22Rv1 (cell line): ENCODE data around the gene NHERF1.
A peak's percentile ranks its signal among the peaks of the same experiment; 100 is the strongest.

Experiments
- H3K27ac ChIP-seq: fragments of 450-650 bp; 2 replicates; pipeline ENCODE4 v1.5.1; 2017
- ZFX ChIP-seq: fragments of 450-650 bp; IDR thresholded peaks from 2 replicates; pipeline ENCODE4 v1.6.1; 2017; ENCODE audit warnings: antibody characterized with exemption, borderline replicate concordance
- TF ChIP-seq, protein P1 (sequence below): fragments of 450-650 bp; IDR thresholded peaks from 2 replicates; pipeline ENCODE4 v1.5.1; 2017; ENCODE audit warnings: mild to moderate bottlenecking

The NHERF1 gene

DNA sequence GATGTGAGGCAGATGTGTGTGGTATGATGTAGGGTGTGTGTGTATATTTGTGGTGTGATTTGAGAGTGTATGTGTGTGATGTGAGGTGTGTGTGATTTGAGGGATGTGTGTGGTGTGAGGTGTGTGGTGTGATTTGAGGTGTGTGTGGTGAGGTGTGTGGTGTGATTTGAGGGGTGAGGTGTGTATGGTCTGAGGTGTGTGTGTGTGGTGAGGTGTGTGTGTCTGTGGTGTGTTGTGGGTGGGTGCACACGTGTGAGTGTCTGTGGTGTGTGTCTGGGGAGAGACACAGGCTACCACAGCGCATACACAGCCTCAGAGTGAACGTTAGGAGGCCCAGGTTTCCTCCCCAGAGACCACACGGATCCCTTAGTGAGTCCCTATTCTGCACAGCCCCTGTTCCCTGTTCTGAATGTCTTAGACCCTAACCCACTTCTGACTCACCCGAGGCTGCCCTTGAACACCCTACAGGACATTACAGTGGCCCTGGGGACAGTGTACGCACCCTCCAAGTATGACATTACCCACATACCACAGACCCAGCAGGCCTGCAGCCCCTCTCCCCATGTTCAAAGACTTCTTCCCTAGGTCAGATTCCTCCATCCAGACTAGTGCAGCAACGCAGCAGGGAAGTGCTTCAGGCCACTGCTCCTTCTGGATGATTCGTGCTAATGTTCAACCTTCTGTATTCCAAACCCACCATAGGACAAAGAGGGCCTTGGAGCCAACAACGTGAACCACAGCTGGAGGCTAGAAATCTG lies 14.9 kb upstream of the NHERF1 start:
- H3K27ac ChIP-seq = no peak overlapping the region
- no peak for TF ChIP-seq ZFX

DNA sequence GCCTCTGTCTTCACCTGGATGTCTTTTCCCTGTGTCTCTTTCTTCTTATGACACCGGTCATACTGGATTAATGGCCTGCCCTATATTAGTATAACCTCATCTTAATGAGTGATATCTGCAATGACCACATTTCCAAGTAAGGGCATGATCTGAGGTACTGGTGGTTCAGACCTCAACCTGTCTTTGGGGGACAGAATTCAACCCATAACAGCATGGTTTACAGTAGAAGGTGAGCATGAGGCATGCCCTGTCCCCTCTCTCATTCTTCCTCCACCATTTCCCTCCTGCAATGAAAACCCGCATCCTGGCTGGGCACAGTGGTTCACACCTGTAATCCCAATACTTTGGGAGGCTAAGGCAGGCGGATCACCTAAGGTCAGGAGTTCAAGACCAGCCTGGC lies 14.2 kb upstream of the NHERF1 start:
- no peak for TF ChIP-seq ZFX
- TF ChIP-seq, protein P1, sequence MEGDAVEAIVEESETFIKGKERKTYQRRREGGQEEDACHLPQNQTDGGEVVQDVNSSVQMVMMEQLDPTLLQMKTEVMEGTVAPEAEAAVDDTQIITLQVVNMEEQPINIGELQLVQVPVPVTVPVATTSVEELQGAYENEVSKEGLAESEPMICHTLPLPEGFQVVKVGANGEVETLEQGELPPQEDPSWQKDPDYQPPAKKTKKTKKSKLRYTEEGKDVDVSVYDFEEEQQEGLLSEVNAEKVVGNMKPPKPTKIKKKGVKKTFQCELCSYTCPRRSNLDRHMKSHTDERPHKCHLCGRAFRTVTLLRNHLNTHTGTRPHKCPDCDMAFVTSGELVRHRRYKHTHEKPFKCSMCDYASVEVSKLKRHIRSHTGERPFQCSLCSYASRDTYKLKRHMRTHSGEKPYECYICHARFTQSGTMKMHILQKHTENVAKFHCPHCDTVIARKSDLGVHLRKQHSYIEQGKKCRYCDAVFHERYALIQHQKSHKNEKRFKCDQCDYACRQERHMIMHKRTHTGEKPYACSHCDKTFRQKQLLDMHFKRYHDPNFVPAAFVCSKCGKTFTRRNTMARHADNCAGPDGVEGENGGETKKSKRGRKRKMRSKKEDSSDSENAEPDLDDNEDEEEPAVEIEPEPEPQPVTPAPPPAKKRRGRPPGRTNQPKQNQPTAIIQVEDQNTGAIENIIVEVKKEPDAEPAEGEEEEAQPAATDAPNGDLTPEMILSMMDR = no peak
- H3K27ac ChIP-seq = no peak overlapping the region

DNA sequence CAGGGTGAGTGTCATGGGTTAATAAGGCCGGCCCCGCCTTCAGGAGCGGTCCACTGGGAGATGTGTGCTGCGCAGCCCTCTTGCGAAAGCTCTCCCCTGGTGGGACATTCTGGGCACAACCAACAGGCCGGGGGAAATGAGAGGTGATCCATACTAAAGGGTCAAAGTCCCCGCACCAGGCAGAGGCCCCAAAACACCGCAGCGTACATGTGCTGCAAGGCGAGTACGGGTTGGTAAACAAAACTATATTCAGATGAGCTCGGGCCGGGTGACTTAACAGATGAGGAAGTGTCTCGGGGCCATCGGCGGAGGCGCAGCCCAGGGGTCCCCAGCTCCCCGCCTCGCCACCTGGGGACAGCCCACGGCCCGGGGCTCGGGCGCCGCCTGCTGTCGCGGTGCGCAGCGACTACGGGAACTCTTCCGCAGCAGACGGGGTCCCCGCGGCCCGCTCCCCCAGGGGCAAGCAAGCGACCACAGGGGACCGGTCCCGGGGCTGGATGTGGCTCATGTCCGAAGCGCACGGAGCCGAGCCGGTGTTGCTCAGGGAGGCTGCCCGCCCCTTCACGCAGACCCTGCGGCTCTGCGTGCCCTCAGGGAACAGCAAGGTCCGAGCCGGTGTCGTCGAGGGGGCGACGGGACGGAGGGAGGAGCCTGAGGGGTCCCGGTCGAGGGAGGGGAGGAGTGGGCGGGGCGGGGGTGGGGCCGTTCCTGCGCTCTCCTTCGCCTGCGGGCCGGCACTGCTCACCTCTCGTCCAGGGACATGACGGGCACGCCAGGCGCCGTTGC lies 11.7 kb upstream of the NHERF1 start, which contains the start of gene RAB37:
RAB37 (plus strand) TSS at position 744 of the 786 bp plus-strand sequence; CDS start at position 761, 17 bp downstream.
- TF ChIP-seq, protein P1 = peak; percentile 43
- no peak for TF ChIP-seq ZFX
- H3K27ac ChIP-seq = no peak within 1 kb of the TSS

DNA sequence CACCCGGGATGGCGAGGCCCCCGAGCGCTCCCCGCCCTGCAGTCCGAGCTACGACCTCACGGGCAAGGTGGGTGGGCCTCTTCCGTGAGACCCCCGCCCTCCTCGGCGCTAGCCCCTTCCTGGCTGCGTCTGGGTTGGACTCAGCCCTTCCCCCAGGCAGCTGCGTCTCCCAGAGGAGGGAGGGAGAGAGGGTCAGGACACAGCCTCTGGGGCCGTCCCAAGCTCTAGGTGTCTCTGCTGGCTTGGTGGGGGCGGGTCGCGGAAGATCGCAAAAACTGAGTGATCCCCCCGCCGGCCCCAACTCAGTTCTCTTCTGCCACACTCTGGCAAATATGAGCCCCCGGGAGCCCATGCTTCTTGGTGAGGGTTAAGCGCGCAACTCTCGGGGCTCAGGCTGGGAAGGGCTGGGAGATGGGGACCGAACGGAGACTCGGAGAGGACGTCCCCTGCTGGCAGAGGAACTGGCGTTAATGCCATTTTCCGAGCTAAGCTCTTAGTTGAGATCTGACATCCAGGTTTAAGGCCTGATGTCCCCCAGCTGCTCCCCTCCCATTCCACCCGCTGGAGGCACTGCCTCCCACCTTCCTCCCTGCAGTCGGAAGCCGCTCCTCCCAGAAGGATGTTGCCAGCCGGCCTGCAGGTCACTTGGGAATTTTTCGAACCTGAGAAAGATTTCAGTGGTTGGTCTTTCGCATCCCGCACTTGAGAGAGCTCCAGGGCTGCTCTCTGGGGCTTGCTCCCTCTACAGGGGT lies 11.0 kb upstream of the NHERF1 start:
- no peak overlapping the region for H3K27ac ChIP-seq
- TF ChIP-seq, protein P1 = peak; percentile 19
- no peak for TF ChIP-seq ZFX

DNA sequence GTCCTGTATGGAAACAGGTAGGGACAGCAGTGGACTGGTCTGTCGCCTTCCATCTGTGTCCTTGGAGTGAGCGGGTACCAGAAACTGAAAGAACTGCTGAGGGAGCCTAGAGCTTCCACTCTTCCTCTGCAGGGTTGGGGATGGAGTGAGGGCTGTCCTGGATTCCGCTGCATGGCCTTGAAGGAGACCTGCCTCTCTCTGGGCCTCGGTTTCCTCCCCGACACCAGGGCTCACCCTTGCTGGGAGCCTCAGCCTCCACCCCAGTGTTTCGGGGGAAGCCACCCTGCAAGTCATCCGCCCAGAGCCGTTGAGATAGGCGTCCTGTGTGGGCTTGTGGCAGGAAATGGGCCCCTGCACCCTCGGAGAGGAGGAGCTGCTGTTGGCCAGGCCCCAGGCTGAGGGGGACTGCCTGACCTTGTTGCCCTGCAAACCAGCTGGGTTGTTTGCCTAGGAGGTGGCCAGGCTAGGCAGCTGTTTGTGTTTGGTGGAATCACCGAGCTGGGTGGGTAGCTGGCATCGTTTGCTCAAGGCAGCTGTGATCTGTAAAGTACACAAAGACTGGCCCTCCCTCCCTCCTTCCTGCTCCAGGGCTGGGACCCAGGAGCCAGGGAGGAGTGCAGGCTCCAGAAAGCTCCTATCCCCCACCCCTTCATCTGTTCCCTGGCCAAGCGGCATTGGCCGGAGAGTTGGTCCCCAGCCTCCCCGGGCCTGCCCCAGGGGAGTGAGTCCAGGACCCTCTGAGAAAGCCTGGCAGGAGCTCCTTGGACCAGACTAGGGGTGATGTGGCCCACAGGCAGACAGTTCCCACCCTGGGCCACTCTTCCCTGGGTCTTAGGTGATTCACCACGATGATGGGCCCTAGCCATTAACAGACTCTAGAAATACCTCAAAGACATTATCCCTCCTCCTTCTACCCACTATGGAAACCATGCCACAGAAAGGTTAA lies 10.1 kb upstream of the NHERF1 start:
- no peak overlapping the region for H3K27ac ChIP-seq
- TF ChIP-seq ZFX = no peak
- TF ChIP-seq, protein P1 = no peak

DNA sequence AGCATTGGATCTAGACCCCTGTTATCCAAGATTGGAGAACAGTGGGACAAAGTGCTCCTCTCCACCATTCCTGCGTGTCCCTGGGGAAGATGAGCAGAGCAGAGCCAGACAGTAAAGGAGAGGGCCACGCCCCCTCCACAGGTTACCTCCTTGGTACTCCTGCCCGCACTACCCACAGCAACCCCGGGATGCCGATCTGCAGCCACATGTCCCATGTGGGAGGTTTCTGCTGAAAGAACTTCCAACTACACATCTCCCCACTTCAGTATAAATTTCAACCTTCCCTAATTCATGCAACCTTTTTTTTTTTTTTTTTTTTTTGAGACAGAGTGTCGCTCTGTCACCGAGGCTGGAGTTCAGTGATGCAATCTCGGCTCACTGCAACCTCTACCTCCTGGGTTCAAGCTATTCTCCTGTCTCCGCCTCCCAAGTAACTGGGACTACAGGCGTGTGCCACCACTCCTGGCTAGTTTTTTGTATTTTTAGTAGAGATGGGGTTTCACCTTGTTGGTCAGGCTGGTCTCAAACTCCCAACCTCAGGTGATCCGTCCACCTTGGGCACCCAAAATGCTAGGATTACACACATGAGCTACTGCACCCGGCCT lies 9.1 kb upstream of the NHERF1 start:
- H3K27ac ChIP-seq = no peak overlapping the region
- TF ChIP-seq ZFX = no peak
- TF ChIP-seq, protein P1 = no peak

DNA sequence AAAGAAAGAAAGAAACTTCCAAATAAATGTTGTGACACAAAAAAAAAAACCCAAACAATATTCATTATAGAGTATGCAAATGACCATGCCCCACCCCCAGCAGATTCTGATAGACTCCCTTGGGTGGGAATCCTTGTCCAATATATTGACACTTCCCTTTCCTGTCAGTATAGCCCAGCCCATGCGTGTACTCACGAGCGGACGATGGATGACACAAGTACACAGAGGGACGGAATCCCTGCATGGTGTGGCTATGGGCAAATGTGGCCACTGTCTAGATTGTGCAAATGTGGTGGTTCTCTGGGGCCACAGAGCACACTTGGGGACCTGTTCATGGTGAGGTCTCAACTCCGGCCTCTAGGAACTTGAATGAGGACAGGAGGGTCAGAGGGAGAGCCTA lies 8.3 kb upstream of the NHERF1 start:
- TF ChIP-seq, protein P1 = no peak
- no peak for TF ChIP-seq ZFX
- H3K27ac ChIP-seq = no peak overlapping the region
